SK-N-SH treated with all-trans-retinoic acid at 6 μM for 48 hours (cell line): ENCODE measurements around the gene COX6A2.

ENCODE experiments used
- CREB5 ChIP-seq: fragments of 250-450 bp; sonication (Bioruptor Pico); IDR thresholded peaks from 2 replicates; pipeline ENCODE4 v1.5.1; 2020; ENCODE audit warnings: low read depth, mild to moderate bottlenecking, moderate library complexity
- CSRNP3 ChIP-seq: fragments of 250-450 bp; sonication (Bioruptor Pico); IDR thresholded peaks from 2 replicates; pipeline ENCODE4 v1.5.1; 2021; ENCODE audit warnings: mild to moderate bottlenecking, moderate library complexity
- GLIS3 ChIP-seq: fragments of 250-450 bp; sonication (Bioruptor Pico); IDR thresholded peaks from 2 replicates; pipeline ENCODE4 v1.5.0; 2020; ENCODE audit warnings: mild to moderate bottlenecking, moderate library complexity
- ZNF565 ChIP-seq: fragments of 450-650 bp; formaldehyde crosslinking; conservative IDR thresholded peaks from 2 replicates; pipeline ENCODE4 v1.5.0; 2020; ENCODE audit warnings: low read depth, mild to moderate bottlenecking, moderate library complexity

- TF ChIP-seq CSRNP3 (CRISPR knock-in tag): no peak
- no peak for TF ChIP-seq ZNF565 (CRISPR knock-in tag)
- no peak for TF ChIP-seq GLIS3 (CRISPR knock-in tag)
- no peak for TF ChIP-seq CREB5
Observed at GRCh38 chr16:31397701-31398100, 30.5 kb downstream of the COX6A2 start.
